HEK293 (cell line): ENCODE measurements around the gene MYO1B.

ENCODE experiments used
- CTCF ChIA-PET: fragments of 350-600 bp; formaldehyde crosslinking; extraction: SDS; loops from one replicate; lab custom pipeline; 2021; ENCODE audit warnings: antibody characterized with exemption; lab: Yijun Ruan, JAX
- POLR2A ChIA-PET: fragments of 300-600 bp; formaldehyde crosslinking; extraction: SDS; loops from one replicate; lab custom pipeline; 2020; ENCODE audit warnings: antibody characterized with exemption, inconsistent platforms; lab: Yijun Ruan, JAX
- H3K27ac ChIP-seq: fragments of 200-500 bp; sonication (Bioruptor generic); 2 replicates; pipeline ENCODE4 v1.5.1; 2014; ENCODE audit warnings: low read depth, low read length, control low read depth, inconsistent platforms; ENCODE audit errors: extremely low read depth
- H3K36me3 ChIP-seq, 2 experiments: fragments of 200-500 bp in 1 of 2; sonication (Bioruptor generic) in 1 of 2; 1 replicate in 1 of 2; 2 replicates in 1 of 2; pipeline ENCODE4 v1.5.1; 2014 to 2017; ENCODE audit warnings: inconsistent platforms in 2 of 2, low read length in 2 of 2; ENCODE audit not compliant: control insufficient read depth in 2 of 2, insufficient read depth in 1 of 2
- H3K4me1 ChIP-seq: fragments of 200-500 bp; sonication (Bioruptor generic); 2 replicates; pipeline ENCODE4 v1.5.1; 2014; ENCODE audit warnings: mild to moderate bottlenecking, low read length, inconsistent platforms; ENCODE audit not compliant: control insufficient read depth, insufficient read depth
- H3K4me3 ChIP-seq: 2 replicates; pipeline ENCODE4 v1.5.1; 2011; ENCODE audit warnings: low read depth, mild to moderate bottlenecking, control low read depth, low read length, moderate library complexity
- H3K9me3 ChIP-seq: fragments of 200-500 bp; sonication (Bioruptor generic); 2 replicates; pipeline ENCODE4 v1.5.1; 2014; ENCODE audit warnings: low read depth, low read length, inconsistent platforms; ENCODE audit not compliant: control insufficient read depth, insufficient read depth
- GLI2 ChIP-seq: fragments of 450-650 bp; formaldehyde crosslinking; IDR thresholded peaks from 2 replicates; pipeline ENCODE4; 2017; ENCODE audit warnings: missing biosample characterization, missing genetic modification characterization, low read depth, borderline replicate concordance
- KLF17 ChIP-seq: fragments of 450-650 bp; formaldehyde crosslinking; IDR thresholded peaks from 2 replicates; pipeline ENCODE4 v1.5.1; 2016; ENCODE audit warnings: missing biosample characterization, missing genetic modification characterization
- MYNN ChIP-seq: fragments of 450-650 bp; formaldehyde crosslinking; IDR thresholded peaks from 2 replicates; pipeline ENCODE4 v1.5.1; 2016; ENCODE audit warnings: missing biosample characterization, missing genetic modification characterization, borderline replicate concordance
- PRDM10 ChIP-seq: fragments of 450-650 bp; formaldehyde crosslinking; IDR thresholded peaks from 2 replicates; pipeline ENCODE4 v1.5.1; 2016; ENCODE audit warnings: missing biosample characterization, missing genetic modification characterization
- PRDM6 ChIP-seq: fragments of 450-650 bp; formaldehyde crosslinking; IDR thresholded peaks from 2 replicates; pipeline ENCODE4 v1.5.1; 2017; ENCODE audit warnings: missing biosample characterization, missing genetic modification characterization
- SCRT1 ChIP-seq: fragments of 450-650 bp; formaldehyde crosslinking; IDR thresholded peaks from 2 replicates; pipeline ENCODE4 v1.5.1; 2016; ENCODE audit warnings: missing biosample characterization, missing genetic modification characterization, borderline replicate concordance
- TRIM28 ChIP-seq: IDR thresholded peaks from 2 replicates; pipeline ENCODE4 v1.6.1; 2011; ENCODE audit warnings: low read length, control low read depth, borderline replicate concordance
- ZBTB10 ChIP-seq: fragments of 450-650 bp; formaldehyde crosslinking; IDR thresholded peaks from 2 replicates; pipeline ENCODE4 v1.5.1; 2016; ENCODE audit warnings: missing biosample characterization, missing genetic modification characterization
- ZBTB11 ChIP-seq: fragments of 450-650 bp; formaldehyde crosslinking; conservative IDR thresholded peaks from 2 replicates; pipeline ENCODE4 v1.5.1; 2016; ENCODE audit warnings: low read depth, missing biosample characterization, missing genetic modification characterization
- ZBTB17 ChIP-seq: fragments of 450-650 bp; formaldehyde crosslinking; IDR thresholded peaks from 2 replicates; pipeline ENCODE4 v1.5.1; 2016; ENCODE audit warnings: missing biosample characterization, missing genetic modification characterization
- ZFHX2 ChIP-seq: fragments of 450-650 bp; formaldehyde crosslinking; conservative IDR thresholded peaks from 2 replicates; pipeline ENCODE4 v1.5.1; 2016; ENCODE audit warnings: missing biosample characterization, missing genetic modification characterization
- ZNF175 ChIP-seq: fragments of 450-650 bp; formaldehyde crosslinking; IDR thresholded peaks from 2 replicates; pipeline ENCODE4 v1.5.1; 2016; ENCODE audit warnings: missing biosample characterization, missing genetic modification characterization
- ZNF2 ChIP-seq: fragments of 450-650 bp; formaldehyde crosslinking; IDR thresholded peaks from 2 replicates; pipeline ENCODE4 v1.5.1; 2016; ENCODE audit warnings: missing biosample characterization, missing genetic modification characterization
- ZNF433 ChIP-seq: fragments of 450-650 bp; formaldehyde crosslinking; IDR thresholded peaks from 2 replicates; pipeline ENCODE4 v1.5.1; 2016; ENCODE audit warnings: missing biosample characterization, missing genetic modification characterization, low read depth
- ZNF48 ChIP-seq: fragments of 450-650 bp; formaldehyde crosslinking; IDR thresholded peaks from 2 replicates; pipeline ENCODE4 v1.5.1; 2016; ENCODE audit warnings: missing biosample characterization, missing genetic modification characterization
- ZNF521 ChIP-seq: fragments of 450-650 bp; formaldehyde crosslinking; IDR thresholded peaks from 2 replicates; pipeline ENCODE4 v1.5.1; 2017; ENCODE audit warnings: missing biosample characterization, mild to moderate bottlenecking, missing genetic modification characterization
- ZNF549 ChIP-seq: fragments of 450-650 bp; IDR thresholded peaks from 2 replicates; pipeline ENCODE4 v1.5.1; 2018; ENCODE audit warnings: missing biosample characterization, missing genetic modification characterization, mild to moderate bottlenecking, inconsistent platforms, moderate library complexity
- ZNF585B ChIP-seq: fragments of 450-650 bp; formaldehyde crosslinking; IDR thresholded peaks from 2 replicates; pipeline ENCODE4 v1.5.1; 2016; ENCODE audit warnings: missing biosample characterization, missing genetic modification characterization
- ZNF621 ChIP-seq: fragments of 450-650 bp; formaldehyde crosslinking; IDR thresholded peaks from 2 replicates; pipeline ENCODE4 v1.5.1; 2017; ENCODE audit warnings: missing biosample characterization, missing genetic modification characterization
- ZNF701 ChIP-seq: fragments of 450-650 bp; formaldehyde crosslinking; IDR thresholded peaks from 2 replicates; pipeline ENCODE4 v1.5.1; 2016; ENCODE audit warnings: missing biosample characterization, missing genetic modification characterization
- ZNF777 ChIP-seq: fragments of 450-650 bp; formaldehyde crosslinking; IDR thresholded peaks from 2 replicates; pipeline ENCODE4 v1.5.1; 2017; ENCODE audit warnings: missing biosample characterization, missing genetic modification characterization, borderline replicate concordance
- ZNF791 ChIP-seq: fragments of 450-650 bp; formaldehyde crosslinking; IDR thresholded peaks from 2 replicates; pipeline ENCODE4 v1.5.1; 2016; ENCODE audit warnings: missing biosample characterization, missing genetic modification characterization

Gene MYO1B

GRCh38 chr2:191262436-191262835 lies 17.2 kb downstream of the MYO1B start:
- ChIA-PET POLR2A (no interaction called here), CTCF (interaction anchor here (1.0 kb wide), 1 partner anchor 89 kb away, joined by 4 read pairs; no protein-coding TSS in a partner anchor)
- peaks cover 13% of the 10 kb centered on the region for H3K4me1 ChIP-seq
- H3K27ac ChIP-seq, result no peak overlapping the region
- no peaks in the 10 kb centered on the region for H3K9me3 ChIP-seq
- no peak overlapping the region for H3K4me3 ChIP-seq
- no peaks in the 10 kb centered on the region for H3K36me3 ChIP-seq
- no peak for TF ChIP-seq ZBTB17 (tag by site-specific recombination)
- no peak for TF ChIP-seq TRIM28
- no peak for TF ChIP-seq ZBTB11 (tag by site-specific recombination)
- no peak for TF ChIP-seq ZNF2 (tag by site-specific recombination)
- no peak for TF ChIP-seq MYNN
- no peak for TF ChIP-seq ZNF48 (tag by site-specific recombination)
- no peak for TF ChIP-seq KLF17 (tag by site-specific recombination)

- H3K27ac ChIP-seq, result no peak overlapping the region
- peaks cover 13% of the 10 kb centered on the region for H3K4me1 ChIP-seq
- ChIA-PET CTCF (no interaction called here), POLR2A (no interaction called here)
- no peak overlapping the region for H3K4me3 ChIP-seq
- H3K36me3 ChIP-seq, result no peaks in the 10 kb centered on the region
- no peaks in the 10 kb centered on the region for H3K9me3 ChIP-seq
- TF ChIP-seq ZNF791 (tag by site-specific recombination) (no peak), ZNF701 (tag by site-specific recombination) (no peak), PRDM10 (tag by site-specific recombination) (no peak), ZNF175 (tag by site-specific recombination) (no peak), ZNF621 (no peak), ZNF585B (tag by site-specific recombination) (no peak), ZNF521 (no peak), ZNF549 (no peak), ZNF433 (tag by site-specific recombination) (no peak), ZFHX2 (tag by site-specific recombination) (no peak), SCRT1 (tag by site-specific recombination) (no peak), ZNF777 (tag by site-specific recombination) (no peak), PRDM6 (tag by site-specific recombination) (no peak), GLI2 (tag by site-specific recombination) (no peak), ZBTB10 (tag by site-specific recombination) (no peak)
Measured at GRCh38 chr2:191263050-191263449, 17.8 kb downstream of the MYO1B start.
